K562 (cell line): ENCODE results near the gene SART1. TPM values are rescaled to one million over a fixed set of nuclear protein-coding genes. Genes with fewer than 3 reads are reported as not detected.
A peak's percentile ranks its signal among the peaks of the same experiment; 100 is the strongest.

Source experiments
- ATAC-seq: fragments of 200-7000 bp; cut with Tn5 transposase; 3 replicates; pipeline ENCODE4 v1.9.1; 2020; ENCODE audit warnings: moderate library complexity
- BruUV-seq: library from RNA; stranded (reverse); fragments of 400-500 nt; replicated peaks from 2 replicates; lab custom pipeline; 2021; lab: Mats Ljungman, UMichigan
- CTCF ChIA-PET: fragments of 300-600 bp; formaldehyde crosslinking; extraction: SDS; loops from one replicate; lab custom pipeline; 2021; ENCODE audit warnings: low intra/inter-chr PET ratio; lab: Yijun Ruan, JAX
- POLR2A ChIA-PET: fragments of 300-600, 350-650 bp; sonication (Branson Sonifier 250); formaldehyde crosslinking; extraction: SDS; loops from one replicate; lab custom pipeline; 2021; ENCODE audit warnings: antibody characterized with exemption, inconsistent platforms; lab: Yijun Ruan, JAX
- DNase-seq, 4 experiments: peaks; one replicate each; pipeline versions ENCODE4 v3.0.0 to v3.0.0-alpha.2; 2011 to 2018; ENCODE audit warnings: low spot score in 3 of 4, mixed read lengths in 3 of 4; ENCODE audit errors: extremely low read depth in 1 of 4
- FAIRE-seq: peaks from 2 replicates; lab custom pipeline; 2011; peaks lifted over from hg19 to GRCh38; lab: Jason Lieb, UNC
- H2AFZ ChIP-seq: 2 replicates; pipeline ENCODE4 v1.6.0; 2011; ENCODE audit warnings: low read depth, low read length, control low read depth, inconsistent platforms
- H3K27ac ChIP-seq: fragments of 200-600 bp; 3 replicates; pipeline ENCODE4 v1.8.0; 2011; ENCODE audit warnings: low read depth, mild to moderate bottlenecking, control low read depth, inconsistent platforms, low read length, moderate library complexity, mixed read lengths; ENCODE audit errors: extremely low read depth
- H3K27me3 ChIP-seq, 2 experiments: fragments of 300-600 bp in 1 of 2; 2 replicates in 1 of 2; 3 replicates in 1 of 2; pipeline versions ENCODE4 v1.6.0 to v1.8.0; 2011; ENCODE audit warnings: inconsistent platforms in 2 of 2, low read length in 2 of 2, mild to moderate bottlenecking in 1 of 2, mixed read lengths in 1 of 2, moderate library complexity in 1 of 2; ENCODE audit not compliant: control insufficient read depth in 2 of 2, insufficient read depth in 2 of 2
- H3K36me3 ChIP-seq: fragments of 300-600 bp; 3 replicates; pipeline ENCODE4 v1.8.0; 2011; ENCODE audit warnings: mild to moderate bottlenecking, low read length, inconsistent platforms; ENCODE audit not compliant: control insufficient read depth, insufficient read depth
- H3K4me1 ChIP-seq, 2 experiments: fragments of 200-600 bp in 1 of 2; replicated peaks in 1 of 2; 2 replicates in 1 of 2; 3 replicates in 1 of 2; pipeline versions ENCODE4 v1.5.1 to v1.8.0; 2011; ENCODE audit warnings: inconsistent platforms in 2 of 2, low read length in 2 of 2, mild to moderate bottlenecking in 1 of 2, mixed read lengths in 1 of 2, moderate library complexity in 1 of 2; ENCODE audit not compliant: control insufficient read depth in 2 of 2, insufficient read depth in 2 of 2
- H3K4me2 ChIP-seq: 2 replicates; pipeline ENCODE4 v1.6.1; 2011; ENCODE audit warnings: low read length, control low read depth, inconsistent platforms, mixed read lengths; ENCODE audit not compliant: insufficient read depth
- H3K4me3 ChIP-seq: fragments of 200-600 bp; sonication (generic), shearing (Covaris generic); 2 replicates; pipeline ENCODE4 v1.5.1; 2016; ENCODE audit warnings: control low read depth, inconsistent platforms
- H3K79me2 ChIP-seq: fragments of 200-600 bp; 3 replicates; pipeline ENCODE4 v1.8.0; 2011; ENCODE audit warnings: low read length, inconsistent platforms; ENCODE audit not compliant: control insufficient read depth, insufficient read depth
- H3K9ac ChIP-seq, 2 experiments: 2 replicates each; pipeline versions ENCODE4 v1.6.0 to v1.6.1; 2011; ENCODE audit warnings: low read depth in 2 of 2, low read length in 2 of 2, control low read depth in 1 of 2, inconsistent platforms in 1 of 2, mild to moderate bottlenecking in 1 of 2, mixed read lengths in 1 of 2; ENCODE audit not compliant: insufficient read depth in 1 of 2
- H3K9me1 ChIP-seq: one replicate; pipeline ENCODE4 v1.6.0; 2011; ENCODE audit warnings: inconsistent platforms, mild to moderate bottlenecking, low read length, moderate library complexity; ENCODE audit not compliant: control insufficient read depth, insufficient read depth
- H3K9me3 ChIP-seq: replicated peaks from 2 replicates; pipeline ENCODE4 v1.5.1; 2011; ENCODE audit warnings: low read depth, low read length, inconsistent platforms; ENCODE audit not compliant: control insufficient read depth, insufficient read depth
- H4K20me1 ChIP-seq: replicated peaks from 2 replicates; pipeline ENCODE4 v1.6.1; 2011; ENCODE audit warnings: low read length, inconsistent platforms, mixed read lengths; ENCODE audit not compliant: control insufficient read depth, insufficient read depth
- CHD7 ChIP-seq: fragments of 200-600 bp; sonication (generic); IDR thresholded peaks from one replicate; pipeline ENCODE4 v1.6.1; 2012; ENCODE audit warnings: mild to moderate bottlenecking, low read depth, low read length, inconsistent platforms
- ETS1 ChIP-seq: conservative IDR thresholded peaks from 2 replicates; pipeline ENCODE4 v1.6.1; 2011; ENCODE audit warnings: low read depth, mild to moderate bottlenecking, low read length; ENCODE audit not compliant: control insufficient read depth
- GMEB1 ChIP-seq: fragments of 250-450 bp; sonication (Bioruptor Pico); IDR thresholded peaks from 2 replicates; pipeline ENCODE4 v1.4.0; 2020; ENCODE audit warnings: mild to moderate bottlenecking
- PCBP1 ChIP-seq: fragments of 200-400 bp; formaldehyde crosslinking; IDR thresholded peaks from 2 replicates; pipeline ENCODE4 v1.6.1; 2018; ENCODE audit warnings: mild to moderate bottlenecking, low read depth, low read length; ENCODE audit not compliant: poor library complexity, severe bottlenecking
- TGIF2 ChIP-seq: sonication (generic); formaldehyde crosslinking; IDR thresholded peaks from 2 replicates; pipeline ENCODE4 v1.8.1; 2022; ENCODE audit warnings: mild to moderate bottlenecking, missing genetic modification reagents, moderate library complexity
- WGBS: fragments of 100-300 bp; shearing (Covaris generic); methylation state at CpG from one replicate; pipeline ENCODE4 v1.1.6; 2016; ENCODE audit warnings: low coverage, mixed read lengths; ENCODE audit not compliant: insufficient coverage; ENCODE audit errors: missing lambda C conversion rate; 5-methylcytosine and 5-hydroxymethylcytosine counted together
- in situ Hi-C: fragments of 300-500 bp; cut with MboI; formaldehyde crosslinking; loops from 4 replicates; pipeline ENCODE4 v1.15.0; 2018; ENCODE audit warnings: inconsistent platforms, mixed read lengths
- intact Hi-C: fragments of 100-400 bp; cut with micrococcal nuclease; formaldehyde crosslinking; loops from 2 replicates; pipeline ENCODE4 v1.14.2; 2022
- polyA plus RNA-seq, 8 experiments: library from polyadenylated mRNA; depleted of rRNA in 4 of 8; stranded (reverse) in 5 of 8; unstranded in 3 of 8; fragments of >200 nt; fragmentation: Nextera tagmentation in 2 of 8; fragmentation: Illumina TruSeq in 1 of 8; extraction: Ambion mirVana in 2 of 8; extraction: Trizol in 1 of 8; gene quantifications; 2 replicates each; pipeline versions ENCODE4 v1.2.1 to v1.2.3, GENCODE V29; 2011 to 2014; ENCODE audit warnings: inconsistent platforms in 1 of 8, missing spikeins in 1 of 8
- total RNA-seq, 7 experiments: library from RNA; depleted of rRNA in 6 of 7; stranded (reverse); fragments of >200 nt in 6 of 7; fragmentation: Illumina TruSeq in 2 of 7; extraction: Trizol in 2 of 7; gene quantifications; 2 replicates each; pipeline versions ENCODE4 v1.2.1 to v1.2.3, GENCODE V29; 2011 to 2021; ENCODE audit warnings: low replicate concordance in 1 of 7

Gene SART1
- total and polyA plus RNA-seq, 9 of the 15 experiments (the other 6 are each of a cell fraction or from before 2014, with no cell fraction given) = 4.8 to 84.1 (median 31.7) TPM

GRCh38 chr11:65919141-65919572, 42.4 kb upstream of the SART1 start, which contains the start of gene DRAP1:
Gene DRAP1, plus strand, starts transcription at chr11:65919426. Its CDS starts 76 bp downstream, at chr11:65919502.
- in situ Hi-C loops = no loop called here
- Histone ChIP-seq H3K27ac (peak within 1 kb of the TSS; percentile 95), H2AFZ (peak within 1 kb of the TSS; percentile 90), H3K9me3 (no peaks in the 10 kb centered on the region), H3K36me3 (peaks cover 31% of the 10 kb centered on the region; the same call in 1 of the 3 replicates), H3K27me3 (no peaks in the 10 kb centered on the region), H4K20me1 (no peaks in the 10 kb centered on the region), H3K4me1 (peaks cover 25 to 59% of the 10 kb centered on the region in 2 experiments), H3K79me2 (peaks cover 31% of the 10 kb centered on the region), H3K4me2 (peak within 1 kb of the TSS; percentile 94), H3K9me1 (no peaks in the 10 kb centered on the region), H3K9ac (peak within 1 kb of the TSS; percentile 96 to 99), H3K4me3 (peak within 1 kb of the TSS; percentile 98)
- DNase-seq (peak; percentile 98 to 99 (median 99)), FAIRE-seq (no peak), ATAC-seq (peak; percentile 93)
- 0% methylated on average over 17 of the region's 59 CpGs for WGBS
- no TSS peak for BruUV-seq
- CTCF ChIA-PET = interaction anchor here (1.5 kb wide), 1 partner anchor 31 kb away, joined by 7 read pairs; the partner anchor contains the start of gene FIBP
- POLR2A ChIA-PET = interaction anchor here (0.8 to 2.1 kb wide), 6 partner anchors 10 to 29 kb away, joined by 5 to 12 read pairs (median 10); partner anchors contain the start of genes CCDC85B and FOSL1
- intact Hi-C loops = loop anchor here (1.0 kb wide), 1 partner anchor 42 kb away; the partner anchor contains the start of gene SART1
- TF ChIP-seq TGIF2 = peak; percentile 75; the same call in 1 of the 2 replicates
- TF ChIP-seq GMEB1 (CRISPR knock-in tag) = peak; percentile 76
- no peak for TF ChIP-seq CHD7
- TF ChIP-seq PCBP1 = peak; percentile 90
- TF ChIP-seq ETS1 = peak; percentile 56; the same call in 1 of the 2 replicates
